Cardiac muscle cell (in vitro differentiated cells and primary cell): ENCODE measurements around the gene FADS1. TPM values are rescaled to one million over a fixed set of nuclear protein-coding genes. Genes with fewer than 3 reads are reported as not detected.
A peak's percentile ranks its signal among the peaks of the same experiment; 100 is the strongest.

Experiments used
- DNase-seq, 2 donors: peaks; one replicate each; pipeline versions ENCODE4 v3.0.0 to v3.0.0-alpha.2; 2010 to 2017; ENCODE audit warnings: low read depth in 1 of 2, low spot score in 1 of 2
- H3K27ac ChIP-seq: fragments of 200-600 bp; sonication (generic); 2 replicates; pipeline ENCODE4 v1.5.1; 2016
- H3K27me3 ChIP-seq: fragments of 200-600 bp; sonication (generic); 2 replicates; pipeline ENCODE4 v1.6.0; 2016; ENCODE audit warnings: control low read depth
- H3K36me3 ChIP-seq: fragments of 200-600 bp; sonication (generic); 2 replicates; pipeline ENCODE4 v1.5.1; 2016; ENCODE audit warnings: control low read depth
- H3K4me1 ChIP-seq: fragments of 200-600 bp; sonication (generic); 2 replicates; pipeline ENCODE4 v1.8.1; 2017; ENCODE audit warnings: low read depth, mild to moderate bottlenecking, mixed run types
- H3K4me3 ChIP-seq: fragments of 200-600 bp; sonication (generic); 2 replicates; pipeline ENCODE4 v1.5.1; 2016; ENCODE audit warnings: mild to moderate bottlenecking
- H3K9me3 ChIP-seq: fragments of 200-600 bp; sonication (generic); 2 replicates; pipeline ENCODE4 v1.5.1; 2017; ENCODE audit warnings: low read depth, mild to moderate bottlenecking, control low read depth
- polyA plus RNA-seq: library from polyadenylated mRNA; unstranded; fragments of >200 nt; fragmentation: Nextera tagmentation; extraction: Ambion mirVana; gene quantifications from 2 replicates; pipeline ENCODE4 v1.2.1, GENCODE V29; 2016
- total RNA-seq: library from RNA; depleted of rRNA; stranded (reverse); fragments of >200 nt; gene quantifications from 2 replicates; pipeline ENCODE4 v1.2.3, GENCODE V29; 2016
- TF ChIP-seq, protein P1 (sequence below): IDR thresholded peaks from 2 replicates; pipeline ENCODE4 v1.5.1; 2012; ENCODE audit warnings: low read depth, mild to moderate bottlenecking, low read length

Gene FADS1
- total and polyA plus RNA-seq, 2 experiments from 2014 or later = 114 to 249 TPM

DNA sequence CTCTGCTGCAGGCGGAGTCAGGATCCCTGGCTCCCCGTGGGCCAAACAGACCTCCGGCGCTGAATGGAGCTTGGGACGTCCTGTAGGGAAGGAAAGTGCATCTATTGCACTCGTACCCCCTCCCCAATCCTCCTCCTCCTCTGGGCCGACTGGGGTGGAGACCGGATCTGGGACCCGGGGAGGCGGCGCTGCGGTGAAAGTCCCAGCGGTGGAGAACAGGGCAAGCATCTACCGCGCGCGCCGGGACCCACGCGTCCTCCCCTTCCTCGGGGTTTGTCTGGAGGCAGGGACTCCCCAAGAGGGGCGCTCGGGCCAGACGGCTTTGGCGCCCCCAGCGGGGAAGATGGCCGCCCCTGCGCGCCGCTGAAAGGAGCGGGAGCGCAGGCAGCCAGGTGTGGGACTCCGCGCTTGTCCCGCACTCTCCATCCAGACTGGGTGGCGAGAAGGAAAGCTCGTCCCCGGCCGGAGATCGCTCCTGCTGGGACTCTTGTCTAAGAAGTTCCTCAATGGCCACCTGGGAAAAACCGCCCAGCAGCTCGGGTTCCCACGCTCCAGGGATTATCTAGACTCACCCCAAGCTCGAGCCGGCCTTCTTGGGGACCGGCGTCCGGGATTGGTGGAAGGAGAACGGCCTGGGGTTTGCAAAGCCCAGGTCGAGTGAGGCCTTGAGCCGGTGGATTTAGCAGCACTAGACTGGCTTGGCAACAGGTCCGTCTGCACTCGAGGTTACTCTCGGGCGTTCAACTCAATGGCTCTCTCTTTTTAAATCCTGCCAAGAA lies 12.0 kb upstream of the FADS1 start:
- Histone ChIP-seq H3K4me3 (peak overlapping the region; percentile 51), H3K36me3 (no peaks in the 10 kb centered on the region), H3K9me3 (no peaks in the 10 kb centered on the region), H3K27me3 (no peaks in the 10 kb centered on the region), H3K4me1 (peaks cover 10% of the 10 kb centered on the region), H3K27ac (peak overlapping the region; percentile 86)
- TF ChIP-seq, protein P1, sequence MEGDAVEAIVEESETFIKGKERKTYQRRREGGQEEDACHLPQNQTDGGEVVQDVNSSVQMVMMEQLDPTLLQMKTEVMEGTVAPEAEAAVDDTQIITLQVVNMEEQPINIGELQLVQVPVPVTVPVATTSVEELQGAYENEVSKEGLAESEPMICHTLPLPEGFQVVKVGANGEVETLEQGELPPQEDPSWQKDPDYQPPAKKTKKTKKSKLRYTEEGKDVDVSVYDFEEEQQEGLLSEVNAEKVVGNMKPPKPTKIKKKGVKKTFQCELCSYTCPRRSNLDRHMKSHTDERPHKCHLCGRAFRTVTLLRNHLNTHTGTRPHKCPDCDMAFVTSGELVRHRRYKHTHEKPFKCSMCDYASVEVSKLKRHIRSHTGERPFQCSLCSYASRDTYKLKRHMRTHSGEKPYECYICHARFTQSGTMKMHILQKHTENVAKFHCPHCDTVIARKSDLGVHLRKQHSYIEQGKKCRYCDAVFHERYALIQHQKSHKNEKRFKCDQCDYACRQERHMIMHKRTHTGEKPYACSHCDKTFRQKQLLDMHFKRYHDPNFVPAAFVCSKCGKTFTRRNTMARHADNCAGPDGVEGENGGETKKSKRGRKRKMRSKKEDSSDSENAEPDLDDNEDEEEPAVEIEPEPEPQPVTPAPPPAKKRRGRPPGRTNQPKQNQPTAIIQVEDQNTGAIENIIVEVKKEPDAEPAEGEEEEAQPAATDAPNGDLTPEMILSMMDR = peak; percentile 58
- peak; percentile 48 to 68 for DNase-seq

DNA sequence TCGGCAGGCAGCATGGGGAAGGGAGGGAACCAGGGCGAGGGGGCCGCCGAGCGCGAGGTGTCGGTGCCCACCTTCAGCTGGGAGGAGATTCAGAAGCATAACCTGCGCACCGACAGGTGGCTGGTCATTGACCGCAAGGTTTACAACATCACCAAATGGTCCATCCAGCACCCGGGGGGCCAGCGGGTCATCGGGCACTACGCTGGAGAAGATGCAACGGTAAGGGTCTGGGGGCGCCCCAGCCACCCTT lies 11.5 kb upstream of the FADS1 start:
- Histone ChIP-seq H3K27ac (peak overlapping the region; percentile 86), H3K4me3 (peak overlapping the region; percentile 51), H3K27me3 (no peaks in the 10 kb centered on the region), H3K36me3 (no peaks in the 10 kb centered on the region), H3K4me1 (peaks cover 10% of the 10 kb centered on the region), H3K9me3 (no peaks in the 10 kb centered on the region)
- no peak for DNase-seq
- TF ChIP-seq, protein P1 = no peak

DNA sequence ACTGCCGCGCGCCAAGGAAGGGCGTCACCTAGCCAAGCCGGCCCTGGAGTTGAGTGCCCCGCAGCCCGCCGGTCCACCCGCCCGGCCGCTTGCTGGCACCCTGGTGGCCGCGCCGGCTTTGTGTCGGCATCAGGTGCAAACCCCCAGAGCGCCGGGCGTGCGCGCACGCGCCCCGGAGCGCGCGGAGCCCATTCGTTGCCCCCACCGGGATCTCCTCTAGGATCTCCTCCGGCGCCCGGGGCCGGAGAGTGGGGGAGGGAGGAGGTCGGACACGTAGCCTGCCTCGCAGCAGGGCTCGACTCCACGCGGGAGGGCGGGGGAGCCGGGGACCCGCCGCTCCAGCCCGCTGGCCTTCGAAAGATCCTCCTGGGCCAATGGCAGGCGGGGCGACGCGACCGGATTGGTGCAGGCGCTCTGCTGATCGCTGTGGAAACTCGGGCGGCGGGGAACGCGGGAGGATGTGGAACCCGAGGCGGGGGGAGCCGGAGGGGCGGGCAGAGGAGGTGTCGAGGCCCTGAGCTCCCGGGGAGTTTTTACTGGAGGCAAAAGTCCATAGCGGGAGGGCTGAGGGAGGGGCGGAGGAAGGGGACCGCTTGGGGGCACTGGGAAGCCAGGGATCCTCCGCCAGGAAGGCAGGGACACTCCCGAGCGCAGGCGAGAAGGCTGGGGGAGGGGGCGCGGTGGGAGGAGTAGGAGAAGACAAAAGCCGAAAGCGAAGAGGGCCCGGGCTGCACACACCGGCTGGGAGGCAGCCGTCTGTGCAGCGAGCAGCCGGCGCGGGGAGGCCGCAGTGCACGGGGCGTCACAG lies 11.0 kb upstream of the FADS1 start, which contains the start of gene FADS2:
TSS of gene FADS2 (plus strand) at position 730 of the 808 bp plus-strand sequence. CDS start 91 bp downstream, outside the sequence.
- H3K27ac ChIP-seq = peak within 1 kb of the TSS; percentile 86
- no peaks in the 10 kb centered on the region for H3K36me3 ChIP-seq
- peak; percentile 94 to 98 for DNase-seq
- TF ChIP-seq, protein P1 = no peak
- H3K4me1 ChIP-seq = peaks cover 10% of the 10 kb centered on the region
- H3K27me3 ChIP-seq = no peaks in the 10 kb centered on the region
- peak within 1 kb of the TSS; percentile 51 for H3K4me3 ChIP-seq
- no peaks in the 10 kb centered on the region for H3K9me3 ChIP-seq

DNA sequence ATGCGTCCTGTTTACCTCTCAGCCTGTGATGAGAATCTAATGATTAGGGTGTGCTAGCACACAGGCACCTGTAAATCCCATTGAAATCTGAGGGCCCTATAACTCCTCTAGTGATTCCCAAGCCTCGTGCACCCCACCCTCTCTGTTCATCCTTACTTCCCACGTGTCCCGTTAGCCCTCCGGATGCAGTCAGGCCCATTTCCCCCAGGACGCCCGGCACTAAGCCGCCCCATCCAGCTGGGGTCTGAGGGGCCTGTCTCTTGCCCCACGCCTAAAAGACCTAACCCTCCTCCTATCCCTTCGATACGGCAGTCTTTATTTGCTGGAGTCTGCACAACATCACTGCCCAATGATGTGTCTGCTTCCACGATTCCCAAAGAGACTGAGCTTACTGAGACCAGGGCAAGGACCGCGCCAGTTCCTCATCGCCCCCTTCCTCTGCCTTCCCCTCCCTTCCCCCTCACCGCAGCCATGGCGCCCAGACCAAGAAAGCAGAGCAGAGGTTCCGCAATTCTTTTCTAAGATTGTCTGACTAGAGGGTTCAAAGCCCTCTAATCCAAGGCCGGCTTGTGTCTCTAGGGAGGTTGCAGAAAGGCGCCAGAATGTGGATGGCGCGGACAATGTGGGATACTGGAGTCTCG lies 10.2 kb upstream of the FADS1 start:
- TF ChIP-seq, protein P1 = no peak
- H3K9me3 ChIP-seq = no peaks in the 10 kb centered on the region
- H3K36me3 ChIP-seq = no peaks in the 10 kb centered on the region
- H3K27me3 ChIP-seq = no peaks in the 10 kb centered on the region
- peak overlapping the region; percentile 86 for H3K27ac ChIP-seq
- DNase-seq = no peak
- peak overlapping the region; percentile 51 for H3K4me3 ChIP-seq
- peaks cover 10% of the 10 kb centered on the region for H3K4me1 ChIP-seq

DNA sequence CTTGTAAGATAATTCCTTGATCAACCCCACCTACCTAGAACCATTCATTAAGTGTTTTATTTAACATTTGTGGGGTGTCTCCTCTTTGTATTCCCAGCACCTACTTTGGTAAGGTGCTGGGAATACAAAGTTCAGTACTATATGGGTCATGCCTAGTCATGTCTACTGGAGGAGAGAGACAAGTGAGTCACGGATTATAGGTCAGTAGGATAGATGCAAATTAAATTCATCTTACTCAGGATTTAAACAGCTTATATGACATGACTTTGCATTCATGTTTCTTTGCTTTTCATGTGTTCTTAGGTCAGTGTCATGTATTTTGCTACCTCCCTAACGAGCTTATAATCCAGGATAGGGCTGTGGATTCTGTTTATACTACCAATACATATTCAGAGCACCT lies 3.4 kb upstream of the FADS1 start:
- TF ChIP-seq, protein P1 = no peak
- Histone ChIP-seq H3K27me3 (no peaks in the 10 kb centered on the region), H3K27ac (no peak overlapping the region), H3K4me1 (peaks cover 11% of the 10 kb centered on the region), H3K9me3 (no peaks in the 10 kb centered on the region), H3K36me3 (no peaks in the 10 kb centered on the region), H3K4me3 (no peak overlapping the region)
- no peak for DNase-seq
